Sigmoid colon (tissue), 7 donors: ENCODE data around the gene MACIR. TPM values are rescaled to one million over a fixed set of nuclear protein-coding genes. Genes with fewer than 3 reads are reported as not detected.

Experiments used
- DNase-seq: peaks from one replicate; pipeline ENCODE4 v3.0.0-alpha.2; 2019
- H3K27ac ChIP-seq, 4 donors: fragments of 200-600 bp; sonication (generic); one replicate each; pipeline ENCODE4 v1.5.1; 2016 to 2019; ENCODE audit warnings: mild to moderate bottlenecking in 1 of 4
- H3K27me3 ChIP-seq, 3 donors: fragments of 200-600 bp; sonication (generic); one replicate each; pipeline ENCODE4 v1.5.1; 2019; ENCODE audit warnings: mild to moderate bottlenecking in 1 of 3
- H3K36me3 ChIP-seq, 4 donors: fragments of 200-600 bp; sonication (generic); one replicate each; pipeline ENCODE4 v1.5.1; 2016 to 2019
- H3K4me1 ChIP-seq, 4 donors: fragments of 200-600 bp; sonication (generic); one replicate each; pipeline ENCODE4 v1.5.1; 2017 to 2019
- H3K4me3 ChIP-seq, 4 donors: fragments of 200-600 bp; sonication (generic); one replicate each; pipeline ENCODE4 v1.5.1; 2017 to 2019; ENCODE audit warnings: mild to moderate bottlenecking in 2 of 4, moderate library complexity in 1 of 4
- H3K9me3 ChIP-seq, 4 donors: fragments of 200-600 bp in 3 of 4; sonication (generic) in 3 of 4; one replicate each; pipeline versions ENCODE4 v1.5.1 to v1.6.1; 2013 to 2019
- EP300 ChIP-seq, 4 donors: sonication (generic); formaldehyde crosslinking; IDR thresholded peaks; one replicate each; pipeline ENCODE4 v1.6.1; 2017; ENCODE audit warnings: antibody characterized with exemption in 4 of 4
- POLR2A ChIP-seq, 2 donors: fragments of 450-650 bp; IDR thresholded peaks; one replicate each; pipeline ENCODE4 v1.6.1; 2016; ENCODE audit warnings: antibody characterized with exemption in 2 of 2, mild to moderate bottlenecking in 2 of 2, moderate library complexity in 2 of 2
- POLR2AphosphoS5 ChIP-seq, 4 donors: sonication (generic); formaldehyde crosslinking; IDR thresholded peaks; one replicate each; pipeline ENCODE4 v1.6.1; 2017; ENCODE audit warnings: antibody characterized with exemption in 4 of 4
- WGBS, 2 donors: extraction: QIAGEN DNeasy Blood & Tissue Kit; methylation state at CpG; one replicate each; pipeline ENCODE4 v1.1.7; 2013; 5-methylcytosine and 5-hydroxymethylcytosine counted together
- intact Hi-C: fragments of 100-400 bp; cut with DNase I; formaldehyde crosslinking; loops from one replicate; pipeline ENCODE4 v1.15.1; 2023
- polyA plus RNA-seq, 3 donors: library from polyadenylated mRNA; stranded (reverse); fragments of 200-250 nt; gene quantifications; one replicate each; pipeline ENCODE4 v1.2.3, GENCODE V29; 2013
- total RNA-seq, 4 donors: library from RNA; depleted of rRNA; stranded (reverse); fragments of >200 nt; gene quantifications; one replicate each; pipeline ENCODE4 v1.1.0, GENCODE V29; 2016
- TF ChIP-seq, protein P1 (sequence below), 4 experiments: fragments of 450-650 bp in 3 of 4; fragments of 200-600 bp in 1 of 4; IDR thresholded peaks; one replicate each; pipeline ENCODE4 v1.5.1; 2016 to 2019; ENCODE audit warnings: antibody characterized with exemption in 4 of 4, mild to moderate bottlenecking in 3 of 4, moderate library complexity in 2 of 4
- donor health status: healthy with polysubstance abuse.
- donor health status: Bipolar disorder and iron deficiency.
- donor health status: healthy.

Gene MACIR
- total and polyA plus RNA-seq, 7 donors, result 2.6 to 74.9 (median 9.3) TPM

DNA sequence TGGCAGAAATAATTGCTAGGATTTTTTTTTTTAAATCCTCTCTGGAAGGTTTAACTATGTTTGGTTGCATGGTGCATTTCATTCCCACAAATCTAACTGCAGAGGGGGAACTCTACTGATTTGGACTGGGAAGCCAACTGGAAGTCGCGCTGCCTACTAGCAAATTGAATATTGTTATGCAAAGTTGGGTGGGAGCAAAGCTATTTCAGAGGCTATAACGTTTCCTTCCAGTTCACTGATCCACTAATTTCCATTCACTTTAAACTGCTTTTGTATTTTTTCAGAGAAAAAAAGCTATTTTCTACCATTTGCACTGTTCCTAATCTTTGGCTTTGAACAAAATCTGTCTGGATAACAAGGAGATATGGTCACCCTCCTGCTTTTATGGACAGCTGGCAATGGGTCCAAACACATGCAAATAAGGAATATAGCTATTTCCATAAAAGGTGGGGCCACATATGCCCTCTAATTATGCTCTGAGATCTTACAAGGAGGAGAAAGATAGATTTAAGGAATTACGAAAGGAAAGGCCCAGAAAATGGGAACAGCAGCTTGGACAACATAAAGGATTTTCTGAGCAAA, 40.1 kb downstream of the MACIR start:
- Histone ChIP-seq H3K27ac (no peak overlapping the region), H3K4me3 (no peak overlapping the region), H3K27me3 (no peaks in the 10 kb centered on the region), H3K36me3 (no peaks in the 10 kb centered on the region), H3K9me3 (no peaks in the 10 kb centered on the region), H3K4me1 (no peaks in the 10 kb centered on the region)
- 82 to 84% methylated on average over 4 of the region's 4 CpGs for WGBS, 2 donors
- intact Hi-C loops, result no loop called here
- no peak for DNase-seq
- TF ChIP-seq POLR2A (IDR thresholded peaks at IDR 0.05), result no peak
- no peak for TF ChIP-seq EP300 (IDR thresholded peaks at IDR 0.05)
- TF ChIP-seq POLR2AphosphoS5 (IDR thresholded peaks at IDR 0.05), result no peak
- TF ChIP-seq, protein P1, sequence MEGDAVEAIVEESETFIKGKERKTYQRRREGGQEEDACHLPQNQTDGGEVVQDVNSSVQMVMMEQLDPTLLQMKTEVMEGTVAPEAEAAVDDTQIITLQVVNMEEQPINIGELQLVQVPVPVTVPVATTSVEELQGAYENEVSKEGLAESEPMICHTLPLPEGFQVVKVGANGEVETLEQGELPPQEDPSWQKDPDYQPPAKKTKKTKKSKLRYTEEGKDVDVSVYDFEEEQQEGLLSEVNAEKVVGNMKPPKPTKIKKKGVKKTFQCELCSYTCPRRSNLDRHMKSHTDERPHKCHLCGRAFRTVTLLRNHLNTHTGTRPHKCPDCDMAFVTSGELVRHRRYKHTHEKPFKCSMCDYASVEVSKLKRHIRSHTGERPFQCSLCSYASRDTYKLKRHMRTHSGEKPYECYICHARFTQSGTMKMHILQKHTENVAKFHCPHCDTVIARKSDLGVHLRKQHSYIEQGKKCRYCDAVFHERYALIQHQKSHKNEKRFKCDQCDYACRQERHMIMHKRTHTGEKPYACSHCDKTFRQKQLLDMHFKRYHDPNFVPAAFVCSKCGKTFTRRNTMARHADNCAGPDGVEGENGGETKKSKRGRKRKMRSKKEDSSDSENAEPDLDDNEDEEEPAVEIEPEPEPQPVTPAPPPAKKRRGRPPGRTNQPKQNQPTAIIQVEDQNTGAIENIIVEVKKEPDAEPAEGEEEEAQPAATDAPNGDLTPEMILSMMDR (IDR thresholded peaks at IDR 0.05), result no peak

DNA sequence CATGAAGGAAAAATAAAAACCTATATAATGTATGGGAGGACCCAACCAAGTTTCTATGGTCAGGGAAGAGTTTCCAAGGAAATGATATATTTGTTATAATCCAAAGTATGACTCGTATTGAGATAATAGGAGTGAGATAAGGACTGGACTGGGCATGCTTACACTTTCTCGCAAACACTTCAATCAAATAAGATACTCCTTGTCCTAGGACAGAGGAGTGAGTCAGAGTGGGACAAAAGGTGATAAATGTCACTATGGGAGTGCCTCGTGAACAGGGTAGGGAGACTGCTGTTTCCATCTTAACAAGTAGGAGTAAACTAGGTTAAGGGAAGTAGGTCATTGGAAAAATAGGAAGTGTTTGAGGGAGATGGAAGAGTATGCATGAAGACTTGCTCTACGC, 47.2 kb downstream of the MACIR start:
- Histone ChIP-seq H3K36me3 (no peaks in the 10 kb centered on the region), H3K27ac (no peak overlapping the region), H3K4me3 (no peak overlapping the region), H3K9me3 (no peaks in the 10 kb centered on the region), H3K27me3 (no peaks in the 10 kb centered on the region), H3K4me1 (no peaks in the 10 kb centered on the region)
- WGBS, 2 donors, result 48 to 73% methylated on average over 4 of the region's 4 CpGs
- DNase-seq, result no peak
- intact Hi-C loops, result no loop called here
- TF ChIP-seq EP300 (IDR thresholded peaks at IDR 0.05) (no peak), POLR2A (IDR thresholded peaks at IDR 0.05) (no peak), POLR2AphosphoS5 (IDR thresholded peaks at IDR 0.05) (no peak)

DNA sequence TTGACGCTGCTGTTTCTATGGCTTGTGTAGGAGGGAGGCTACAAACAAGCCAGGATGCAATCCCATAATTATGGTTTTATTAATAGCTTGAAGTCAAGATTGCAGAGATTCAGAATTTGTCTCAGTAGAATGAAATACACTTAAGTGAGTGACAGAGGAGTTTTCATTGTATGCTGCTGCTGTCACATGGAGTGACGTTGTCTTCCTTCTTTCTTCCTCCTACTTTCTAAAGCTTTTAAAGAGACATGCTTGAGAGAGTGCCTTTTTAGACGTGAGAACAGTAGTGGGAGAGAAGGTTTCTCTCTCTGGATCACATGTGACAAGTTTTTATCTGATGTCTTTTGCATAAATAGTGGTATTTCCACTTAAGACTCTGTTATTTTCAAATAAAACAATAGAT, 48.9 kb downstream of the MACIR start:
- no peak overlapping the region for H3K4me3 ChIP-seq
- TF ChIP-seq, protein P1 (IDR thresholded peaks at IDR 0.05), result no peak
- TF ChIP-seq POLR2A (IDR thresholded peaks at IDR 0.05) (no peak), POLR2AphosphoS5 (IDR thresholded peaks at IDR 0.05) (no peak), EP300 (IDR thresholded peaks at IDR 0.05) (no peak)
- intact Hi-C loops, result no loop called here
- WGBS, 2 donors, result 68 to 69% methylated on average over 3 of the region's 3 CpGs
- H3K36me3 ChIP-seq, result no peaks in the 10 kb centered on the region
- no peaks in the 10 kb centered on the region for H3K9me3 ChIP-seq
- H3K4me1 ChIP-seq, result no peaks in the 10 kb centered on the region
- H3K27me3 ChIP-seq, result no peaks in the 10 kb centered on the region
- H3K27ac ChIP-seq, result no peak overlapping the region
- DNase-seq, result no peak

DNA sequence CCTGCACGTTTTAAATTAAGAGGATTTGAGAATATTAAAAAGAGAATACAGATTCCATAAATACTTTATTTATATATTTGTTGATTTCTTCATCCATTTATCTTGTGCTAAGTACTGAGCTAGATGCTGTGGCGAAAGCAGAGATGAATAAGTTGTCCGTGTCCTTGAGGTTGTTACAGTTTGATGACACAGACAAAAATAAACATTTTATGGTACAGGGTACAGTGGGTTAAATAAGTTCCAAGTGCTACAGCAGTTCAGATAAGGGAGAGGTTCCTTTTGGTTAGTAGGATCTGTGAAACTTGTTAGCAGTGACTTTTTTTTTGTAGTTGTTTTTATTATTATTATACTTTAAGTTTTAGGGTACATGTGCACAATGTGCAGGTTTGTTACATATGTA, 50.2 kb downstream of the MACIR start:
- no peaks in the 10 kb centered on the region for H3K36me3 ChIP-seq
- no peaks in the 10 kb centered on the region for H3K4me1 ChIP-seq
- intact Hi-C loops, result no loop called here
- no peaks in the 10 kb centered on the region for H3K27me3 ChIP-seq
- H3K4me3 ChIP-seq, result no peak overlapping the region
- H3K27ac ChIP-seq, result no peak overlapping the region
- no peak for DNase-seq
- 51 to 79% methylated on average over 3 of the region's 3 CpGs for WGBS, 2 donors
- H3K9me3 ChIP-seq, result no peaks in the 10 kb centered on the region
- TF ChIP-seq, protein P1 (IDR thresholded peaks at IDR 0.05), result no peak
- no peak for TF ChIP-seq POLR2AphosphoS5 (IDR thresholded peaks at IDR 0.05)
- TF ChIP-seq EP300 (IDR thresholded peaks at IDR 0.05), result no peak
- TF ChIP-seq POLR2A (IDR thresholded peaks at IDR 0.05), result no peak

DNA sequence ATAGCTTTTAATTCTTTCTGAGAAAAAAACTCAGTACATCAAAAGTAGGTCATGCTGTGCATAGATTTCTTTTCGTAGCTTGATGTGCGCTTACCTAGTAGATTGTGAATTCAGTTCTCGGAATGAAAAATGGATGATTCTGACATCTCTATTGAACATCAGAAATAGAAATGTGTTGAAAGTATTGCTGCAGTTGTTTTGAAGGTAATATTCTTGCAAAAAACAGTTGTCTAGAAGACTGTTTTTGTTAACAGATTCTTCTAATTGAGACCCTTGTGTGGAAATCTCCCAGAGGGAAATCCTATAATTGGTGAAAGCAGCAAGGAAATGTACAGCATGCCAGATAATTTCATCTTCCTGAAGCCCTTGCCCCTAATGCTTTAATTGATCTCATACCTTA, 54.5 kb downstream of the MACIR start:
- no peak for DNase-seq
- H3K4me1 ChIP-seq, result no peaks in the 10 kb centered on the region
- H3K4me3 ChIP-seq, result no peak overlapping the region
- no peak for TF ChIP-seq POLR2A (IDR thresholded peaks at IDR 0.05)
- TF ChIP-seq POLR2AphosphoS5 (IDR thresholded peaks at IDR 0.05), result no peak
- TF ChIP-seq EP300 (IDR thresholded peaks at IDR 0.05), result no peak
- no peaks in the 10 kb centered on the region for H3K9me3 ChIP-seq
- H3K27me3 ChIP-seq, result no peaks in the 10 kb centered on the region
- intact Hi-C loops, result no loop called here
- WGBS, 2 donors, result 97% methylated on average over 3 of the region's 3 CpGs
- no peaks in the 10 kb centered on the region for H3K36me3 ChIP-seq
- no peak overlapping the region for H3K27ac ChIP-seq

DNA sequence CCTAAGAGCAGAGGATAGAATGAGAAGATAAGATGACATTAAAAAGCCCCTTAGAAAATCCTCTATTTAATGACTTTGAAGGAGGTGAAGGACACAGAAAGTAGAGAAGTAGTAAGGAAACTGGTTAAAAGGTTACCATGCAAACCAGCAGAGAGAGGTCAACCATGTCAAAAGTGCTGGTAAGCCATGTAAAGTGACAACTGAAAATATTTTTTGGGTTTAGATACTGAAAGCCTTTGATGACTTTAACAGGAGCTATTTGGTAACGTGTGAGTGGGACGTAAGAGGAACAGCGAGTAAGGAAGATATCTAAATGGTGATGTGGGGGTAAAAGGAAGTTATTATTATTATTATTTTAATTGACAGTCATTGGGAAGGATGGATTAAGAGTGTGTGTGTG, 56.9 kb downstream of the MACIR start:
- DNase-seq, result no peak
- H3K27ac ChIP-seq, result no peak overlapping the region
- 91 to 95% methylated on average over 3 of the region's 3 CpGs for WGBS, 2 donors
- no peaks in the 10 kb centered on the region for H3K4me1 ChIP-seq
- no peaks in the 10 kb centered on the region for H3K27me3 ChIP-seq
- TF ChIP-seq EP300 (IDR thresholded peaks at IDR 0.05) (no peak), POLR2AphosphoS5 (IDR thresholded peaks at IDR 0.05) (no peak), POLR2A (IDR thresholded peaks at IDR 0.05) (no peak)
- TF ChIP-seq, protein P1 (IDR thresholded peaks at IDR 0.05), result no peak
- H3K4me3 ChIP-seq, result no peak overlapping the region
- H3K36me3 ChIP-seq, result no peaks in the 10 kb centered on the region
- intact Hi-C loops, result no loop called here
- H3K9me3 ChIP-seq, result no peaks in the 10 kb centered on the region
